OCI-LY1 (cell line): ENCODE results near the gene PKNOX2.

Experiments
- H2AFZ ChIP-seq: fragments of 200-600 bp; sonication (generic), shearing (Covaris generic); 2 replicates; pipeline ENCODE4 v1.6.0; 2014; ENCODE audit warnings: antibody characterized with exemption, mild to moderate bottlenecking, low read length
- H3F3A ChIP-seq: fragments of 200-600 bp; sonication (generic), shearing (Covaris generic); 2 replicates; pipeline ENCODE4 v1.6.0; 2014; ENCODE audit warnings: mild to moderate bottlenecking, antibody characterized with exemption, low read length, moderate library complexity; ENCODE audit not compliant: insufficient read depth
- H3K27ac ChIP-seq: fragments of 200-600 bp; sonication (generic); 2 replicates; pipeline ENCODE4 v1.5.1; 2014; ENCODE audit warnings: low read length, mixed run types, mild to moderate bottlenecking, low read depth; ENCODE audit not compliant: poor library complexity, severe bottlenecking
- H3K27me3 ChIP-seq: fragments of 200-600 bp; sonication (generic); 2 replicates; pipeline ENCODE4 v1.6.0; 2014; ENCODE audit warnings: antibody characterized with exemption, mild to moderate bottlenecking, low read length, moderate library complexity; ENCODE audit not compliant: insufficient read depth
- H3K36me3 ChIP-seq: fragments of 200-600 bp; sonication (generic); 2 replicates; pipeline ENCODE4 v1.6.1; 2014; ENCODE audit warnings: mild to moderate bottlenecking, antibody characterized with exemption, low read length, moderate library complexity, mixed read lengths; ENCODE audit not compliant: insufficient read depth
- H3K4me1 ChIP-seq: fragments of 200-600 bp; sonication (generic); 2 replicates; pipeline ENCODE4 v1.5.1; 2014; ENCODE audit warnings: mild to moderate bottlenecking, low read length, moderate library complexity; ENCODE audit not compliant: insufficient read depth, severe bottlenecking
- H3K4me2 ChIP-seq: fragments of 200-600 bp; sonication (generic), shearing (Covaris generic); 2 replicates; pipeline ENCODE4 v1.6.1; 2014; ENCODE audit warnings: low read length
- H3K4me3 ChIP-seq: fragments of 200-600 bp; sonication (generic); 2 replicates; pipeline ENCODE4 v1.5.1; 2014; ENCODE audit warnings: low read length, low read depth, mild to moderate bottlenecking, mixed read lengths; ENCODE audit not compliant: poor library complexity, severe bottlenecking
- H3K79me2 ChIP-seq: fragments of 200-600 bp; shearing (Covaris generic); 2 replicates; pipeline ENCODE4 v1.6.1; 2016; ENCODE audit warnings: mixed run types, low read length, mixed read lengths; ENCODE audit not compliant: insufficient read depth
- H3K9ac ChIP-seq: fragments of 200-600 bp; sonication (generic), shearing (Covaris generic); 2 replicates; pipeline ENCODE4 v1.6.1; 2014; ENCODE audit warnings: mild to moderate bottlenecking, low read length, mixed read lengths
- H3K9me2 ChIP-seq: fragments of 200-600 bp; sonication (generic), shearing (Covaris generic); 2 replicates; pipeline ENCODE4 v1.6.1; 2014; ENCODE audit warnings: low read depth, mild to moderate bottlenecking, low read length, mixed read lengths
- H3K9me3 ChIP-seq: fragments of 200-600 bp; shearing (Covaris generic); 2 replicates; pipeline ENCODE4 v1.6.1; 2014; ENCODE audit warnings: low read length, mixed read lengths
- H4K20me1 ChIP-seq: fragments of 200-600 bp; sonication (generic), shearing (Covaris generic); 2 replicates; pipeline ENCODE4 v1.6.0; 2016; ENCODE audit warnings: mild to moderate bottlenecking, low read length; ENCODE audit not compliant: insufficient read depth
- CTCF ChIP-seq: fragments of 200-600 bp; sonication (generic), shearing (Covaris generic); IDR thresholded peaks from 2 replicates; pipeline ENCODE4 v1.5.1; 2017; ENCODE audit warnings: mild to moderate bottlenecking, antibody characterized with exemption, low read length, moderate library complexity, mixed read lengths
- EZH2 ChIP-seq: fragments of 200-600 bp; sonication (generic), shearing (Covaris generic); IDR thresholded peaks from 2 replicates; pipeline ENCODE4 v1.8.0; 2017; ENCODE audit warnings: borderline replicate concordance, mixed run types, mild to moderate bottlenecking, antibody characterized with exemption, low read length, moderate library complexity, mixed read lengths

Gene PKNOX2

GRCh38 chr11:125268611-125269010, 104.1 kb downstream of the PKNOX2 start:
- Histone ChIP-seq H3K4me2 (no peak overlapping the region), H3K9me2 (no peaks in the 10 kb centered on the region), H3K9ac (no peak overlapping the region), H3K27ac (no peak overlapping the region), H3K4me3 (no peak overlapping the region), H3K36me3 (no peaks in the 10 kb centered on the region), H3K4me1 (no peaks in the 10 kb centered on the region), H3K27me3 (no peaks in the 10 kb centered on the region), H3K79me2 (no peaks in the 10 kb centered on the region), H3K9me3 (no peaks in the 10 kb centered on the region), H3F3A (no peaks in the 10 kb centered on the region), H4K20me1 (no peaks in the 10 kb centered on the region), H2AFZ (no peak overlapping the region)
- TF ChIP-seq EZH2, result no peak
- TF ChIP-seq CTCF, result no peak

- Histone ChIP-seq H3K9ac (no peak overlapping the region), H3K4me3 (no peak overlapping the region), H4K20me1 (no peaks in the 10 kb centered on the region), H3K4me1 (no peaks in the 10 kb centered on the region), H3F3A (no peaks in the 10 kb centered on the region), H3K27ac (no peak overlapping the region), H3K9me2 (no peaks in the 10 kb centered on the region), H3K36me3 (no peaks in the 10 kb centered on the region), H3K9me3 (no peaks in the 10 kb centered on the region), H2AFZ (no peak overlapping the region), H3K27me3 (no peaks in the 10 kb centered on the region), H3K4me2 (no peak overlapping the region), H3K79me2 (no peaks in the 10 kb centered on the region)
- TF ChIP-seq CTCF, result no peak
- no peak for TF ChIP-seq EZH2
Measured at GRCh38 chr11:125270106-125270505, 105.6 kb downstream of the PKNOX2 start.

- no peak for TF ChIP-seq CTCF
- TF ChIP-seq EZH2, result no peak
- Histone ChIP-seq H3K27me3 (no peaks in the 10 kb centered on the region), H3K9me3 (no peaks in the 10 kb centered on the region), H4K20me1 (no peaks in the 10 kb centered on the region), H3K4me2 (no peak overlapping the region), H3K4me1 (no peaks in the 10 kb centered on the region), H3F3A (no peaks in the 10 kb centered on the region), H3K9me2 (no peaks in the 10 kb centered on the region), H2AFZ (no peak overlapping the region), H3K27ac (no peak overlapping the region), H3K9ac (no peak overlapping the region), H3K36me3 (no peaks in the 10 kb centered on the region), H3K79me2 (no peaks in the 10 kb centered on the region), H3K4me3 (no peak overlapping the region)
Measured at GRCh38 chr11:125270711-125271110, 106.2 kb downstream of the PKNOX2 start.
